Measurements from ENCODE around the gene BCR. TPM values are rescaled to one million over a fixed set of nuclear protein-coding genes. Genes with fewer than 3 reads are reported as not detected.
"Not testable (repeated sequence)": the region's sequence is repeated elsewhere in the genome, so short reads cannot be mapped to it uniquely, and the experiment has no call there.

Gene BCR
- total RNA-seq, 1 experiment from 2014 or later = 10.2 TPM

DNA sequence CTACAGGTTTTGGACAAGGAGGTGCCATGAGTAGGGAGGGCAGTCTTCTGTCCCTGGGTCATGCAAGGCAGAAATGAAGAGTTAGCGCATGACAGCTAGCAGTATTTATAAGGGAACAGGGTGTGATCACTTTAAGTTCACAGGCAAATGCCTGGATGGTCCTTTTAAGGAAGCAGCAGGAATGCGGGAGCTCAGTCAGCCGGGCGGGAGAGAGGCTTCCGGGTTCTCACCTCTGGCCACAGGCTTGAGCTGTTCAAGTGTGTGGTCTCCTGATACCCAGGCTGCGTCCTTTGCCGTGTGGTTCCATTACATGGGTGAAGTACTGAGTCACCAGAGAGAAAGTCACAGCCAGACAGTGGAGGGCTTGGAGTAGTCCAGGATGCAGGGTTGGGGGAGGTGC is 105.4 kb downstream of the BCR start:
- DNase-seq (ENCODE audit: low read depth) = peak; percentile 14

DNA sequence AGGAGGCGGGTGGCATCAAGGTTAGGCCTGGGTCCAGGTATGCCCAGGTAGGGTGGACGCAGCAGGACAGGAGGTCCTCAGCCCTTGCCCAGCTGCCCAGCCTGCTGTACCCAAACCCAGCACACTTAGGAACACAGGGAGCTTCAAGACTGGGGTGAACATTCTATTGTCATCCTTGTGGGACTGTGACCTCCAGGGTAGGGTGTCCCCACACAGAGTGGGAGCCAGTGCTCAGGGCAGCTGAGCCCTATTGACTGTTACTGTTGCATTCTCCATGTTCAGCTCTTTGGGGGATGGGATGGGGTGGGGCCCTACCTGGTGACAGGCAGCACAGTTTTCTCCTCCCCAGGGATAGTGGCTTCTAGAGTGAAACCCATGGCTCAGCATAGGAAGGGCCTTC is 106.0 kb downstream of the BCR start:
- DNase-seq (ENCODE audit: low read depth) = no peak

DNA sequence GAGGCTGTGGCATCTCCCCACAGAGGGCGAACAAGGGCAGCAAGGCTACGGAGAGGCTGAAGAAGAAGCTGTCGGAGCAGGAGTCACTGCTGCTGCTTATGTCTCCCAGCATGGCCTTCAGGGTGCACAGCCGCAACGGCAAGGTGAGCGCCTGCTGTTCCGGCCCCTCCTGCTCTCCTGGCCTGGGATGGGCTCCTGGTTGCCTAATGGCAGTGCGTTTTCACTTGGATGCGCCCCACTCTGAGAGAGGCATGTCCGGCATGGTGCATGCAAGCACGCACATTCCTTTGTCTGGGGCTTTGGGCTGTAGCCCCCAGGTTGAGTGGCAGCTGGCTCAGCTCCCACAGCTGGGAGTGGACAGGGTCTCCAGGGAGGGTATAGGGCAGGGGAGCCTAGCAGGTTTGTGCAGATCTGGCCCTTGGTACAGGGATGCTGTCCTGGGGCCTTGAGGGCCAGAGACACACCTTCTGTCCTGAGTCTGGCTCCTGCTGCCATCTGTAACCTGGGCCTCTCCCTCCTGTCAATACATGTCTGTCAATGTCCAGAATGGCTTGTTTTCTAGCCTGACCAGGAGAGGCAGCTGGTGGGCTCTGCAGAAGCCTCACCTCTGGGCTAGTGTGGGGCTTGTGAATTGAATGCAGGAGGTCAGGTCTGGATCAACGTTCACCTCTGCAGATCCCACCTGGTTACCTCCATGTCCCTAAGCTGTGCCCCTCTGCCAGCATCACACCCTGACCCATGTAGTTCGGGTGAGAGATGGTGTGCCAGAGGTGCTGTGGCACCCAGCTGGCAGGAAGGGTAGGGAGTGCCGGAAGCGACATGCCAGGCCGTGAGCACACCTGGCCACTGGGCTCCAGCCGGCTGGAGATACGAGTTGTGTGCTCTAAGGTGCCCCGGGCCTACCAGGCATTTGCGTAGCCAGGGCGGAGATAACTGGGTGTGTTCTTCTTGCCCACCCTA is 107.1 kb downstream of the BCR start:
- no peak for DNase-seq (ENCODE audit: low read depth)

DNA sequence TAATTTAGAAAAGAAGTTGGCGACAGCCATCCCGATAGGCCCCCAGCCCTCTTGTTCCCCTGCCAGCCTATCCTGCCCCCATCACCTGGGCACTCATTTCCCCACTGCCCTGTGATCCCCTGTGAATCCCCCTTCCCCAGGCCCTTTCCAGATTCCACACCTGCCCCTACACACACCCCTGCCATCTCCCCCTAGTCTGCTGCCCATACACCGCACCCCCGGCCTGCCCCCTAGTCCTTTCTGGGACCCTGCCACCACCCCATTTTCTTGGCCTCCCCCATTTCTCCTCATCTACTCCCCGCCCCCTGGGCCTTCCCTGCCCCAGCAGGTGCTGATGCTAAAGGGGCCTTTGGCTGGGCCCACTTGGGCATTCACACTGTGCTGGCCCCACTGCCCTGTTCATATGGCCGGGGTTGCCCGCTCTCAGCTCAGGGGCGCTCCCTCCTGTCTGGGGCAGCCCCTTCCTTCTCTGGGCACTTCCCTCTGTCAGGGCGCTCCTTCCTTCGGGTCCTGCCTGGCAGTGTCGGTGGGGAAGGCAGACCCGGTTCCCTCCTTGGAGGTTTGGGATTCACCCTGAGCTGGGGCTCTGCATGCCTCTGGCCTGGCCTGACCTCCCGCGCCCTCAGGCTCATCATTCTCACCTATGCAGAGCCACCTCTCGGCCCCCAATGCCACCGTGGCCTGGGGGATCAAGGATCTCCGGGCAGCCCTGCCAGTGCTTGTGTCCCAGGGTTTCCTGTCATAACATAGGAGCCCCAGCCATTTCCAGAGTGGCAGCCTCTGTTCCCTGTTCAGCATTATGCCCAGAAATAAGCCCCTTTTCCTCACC is 108.2 kb downstream of the BCR start:
- DNase-seq (ENCODE audit: low read depth) = no peak

DNA sequence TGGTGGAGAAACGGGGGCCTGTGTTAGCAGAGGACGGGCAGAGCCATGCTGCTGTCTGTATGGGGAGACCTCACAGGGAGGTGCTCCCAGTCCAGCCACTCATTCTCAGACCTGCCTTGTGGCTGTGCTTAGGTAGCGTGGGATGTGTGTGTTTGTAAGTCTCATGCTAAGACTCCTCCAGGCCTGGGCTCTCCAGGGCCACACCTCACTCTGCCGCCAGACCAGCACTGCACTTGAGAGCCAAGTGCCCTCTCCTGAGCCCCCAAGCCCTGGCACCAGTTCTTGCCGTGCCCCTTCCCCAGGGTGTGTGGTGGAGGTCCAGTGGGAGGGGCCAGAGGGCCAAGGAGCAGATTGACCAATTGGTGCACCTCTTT is 108.8 kb downstream of the BCR start:
- DNase-seq (ENCODE audit: low read depth) = no peak

DNA sequence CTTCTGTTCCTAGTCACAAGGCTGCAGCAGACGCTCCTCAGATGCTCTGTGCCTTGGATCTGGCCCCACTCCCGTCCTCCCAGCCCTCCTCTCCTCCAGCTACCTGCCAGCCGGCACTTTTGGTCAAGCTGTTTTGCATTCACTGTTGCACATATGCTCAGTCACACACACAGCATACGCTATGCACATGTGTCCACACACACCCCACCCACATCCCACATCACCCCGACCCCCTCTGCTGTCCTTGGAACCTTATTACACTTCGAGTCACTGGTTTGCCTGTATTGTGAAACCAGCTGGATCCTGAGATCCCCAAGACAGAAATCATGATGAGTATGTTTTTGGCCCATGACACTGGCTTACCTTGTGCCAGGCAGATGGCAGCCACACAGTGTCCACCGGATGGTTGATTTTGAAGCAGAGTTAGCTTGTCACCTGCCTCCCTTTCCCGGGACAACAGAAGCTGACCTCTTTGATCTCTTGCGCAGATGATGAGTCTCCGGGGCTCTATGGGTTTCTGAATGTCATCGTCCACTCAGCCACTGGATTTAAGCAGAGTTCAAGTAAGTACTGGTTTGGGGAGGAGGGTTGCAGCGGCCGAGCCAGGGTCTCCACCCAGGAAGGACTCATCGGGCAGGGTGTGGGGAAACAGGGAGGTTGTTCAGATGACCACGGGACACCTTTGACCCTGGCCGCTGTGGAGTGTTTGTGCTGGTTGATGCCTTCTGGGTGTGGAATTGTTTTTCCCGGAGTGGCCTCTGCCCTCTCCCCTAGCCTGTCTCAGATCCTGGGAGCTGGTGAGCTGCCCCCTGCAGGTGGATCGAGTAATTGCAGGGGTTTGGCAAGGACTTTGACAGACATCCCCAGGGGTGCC is 109.8 kb downstream of the BCR start:
- peak; percentile 52 for DNase-seq (ENCODE audit: low read depth)

DNA sequence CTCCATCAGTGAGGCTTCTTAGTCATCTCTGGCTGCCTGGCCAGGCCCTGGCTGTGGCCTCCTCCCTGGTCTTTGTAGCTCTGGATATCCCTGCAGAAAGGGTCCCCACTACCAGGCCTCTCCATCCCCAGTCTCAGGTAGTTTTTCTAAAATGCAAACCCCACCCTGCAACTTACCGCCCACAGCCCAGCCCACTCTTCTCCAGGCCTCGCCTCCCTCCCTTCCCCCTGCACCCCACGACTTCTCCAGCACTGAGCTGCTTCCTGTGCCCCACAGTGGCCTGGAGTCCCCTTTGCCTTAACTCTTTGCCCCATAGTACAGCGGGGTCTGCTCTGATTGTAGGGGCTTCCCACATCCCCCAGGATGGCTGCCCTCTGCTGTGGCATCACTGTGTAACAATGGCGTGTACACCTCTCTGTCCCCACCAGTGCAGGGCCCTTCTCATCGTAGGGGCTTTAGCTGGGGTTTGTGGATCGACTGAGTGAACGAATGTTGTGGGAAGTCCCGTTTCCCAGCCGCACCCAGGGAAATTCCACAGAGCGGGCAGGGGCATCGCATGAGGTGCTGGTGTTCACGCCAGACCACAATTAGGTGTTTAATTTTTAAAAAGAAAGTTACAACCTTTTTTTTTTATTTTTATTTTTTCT is 111.6 kb downstream of the BCR start:
- DNase-seq (ENCODE audit: low read depth) = no peak

DNA sequence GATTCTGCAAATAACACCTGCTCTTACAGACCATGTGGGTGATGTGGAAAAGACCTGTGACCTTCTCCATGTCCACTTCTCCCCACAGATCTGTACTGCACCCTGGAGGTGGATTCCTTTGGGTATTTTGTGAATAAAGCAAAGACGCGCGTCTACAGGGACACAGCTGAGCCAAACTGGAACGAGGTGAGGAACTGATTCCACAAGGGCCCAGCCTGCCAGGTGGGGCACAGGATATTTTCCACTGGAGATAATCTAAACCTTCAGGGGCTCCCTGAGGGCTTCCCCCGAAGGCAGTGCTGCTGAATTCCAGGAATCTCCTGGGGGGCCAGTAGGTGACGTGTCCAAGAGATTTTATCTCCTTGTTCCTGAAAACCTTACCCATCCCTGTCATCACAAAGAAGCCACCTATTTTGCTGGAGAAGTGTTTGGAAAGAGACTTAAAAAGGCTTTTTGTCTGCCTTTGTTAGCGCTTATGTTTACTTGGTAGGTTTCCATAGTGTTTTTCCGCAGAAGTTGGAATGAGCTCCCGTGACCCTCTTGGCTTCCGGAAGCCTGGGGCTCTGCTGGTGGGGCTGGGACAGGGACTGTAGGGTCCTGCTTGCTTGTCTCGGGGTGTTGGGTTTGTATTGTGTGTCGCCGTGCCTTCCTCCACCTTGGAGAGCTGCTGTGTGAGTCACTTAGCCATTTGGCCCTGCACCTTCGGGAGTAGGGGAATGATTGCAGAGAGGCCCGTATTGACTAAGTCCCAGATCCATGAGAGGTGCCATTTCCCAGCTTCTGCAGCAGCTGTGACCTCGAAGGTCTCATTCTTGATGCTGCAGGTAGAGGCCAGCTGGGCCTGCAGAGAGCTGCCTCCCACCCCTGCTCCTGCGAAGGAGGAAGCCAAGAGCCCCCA is 112.4 kb downstream of the BCR start:
- DNase-seq (ENCODE audit: low read depth) = no peak

DNA sequence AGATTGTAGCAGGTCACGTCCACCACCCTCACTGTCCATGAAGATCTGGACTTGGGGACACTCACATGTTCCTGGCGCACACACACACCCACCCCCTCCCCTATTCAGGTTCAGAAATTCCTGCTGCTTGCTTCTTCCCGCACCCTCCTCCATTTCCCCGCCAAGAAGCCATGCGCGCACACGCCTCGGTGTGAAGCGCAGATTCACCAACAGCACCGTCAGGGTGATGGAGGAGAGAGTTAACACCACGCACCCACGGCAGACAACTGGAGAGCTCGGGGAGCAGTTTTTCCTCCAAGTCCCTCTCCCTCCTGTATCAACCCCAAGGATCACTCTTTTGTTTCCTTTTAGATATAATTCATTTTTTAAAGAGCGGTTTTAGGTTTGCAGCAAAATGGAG is 113.4 kb downstream of the BCR start:
- no peak for DNase-seq (ENCODE audit: low read depth)

DNA sequence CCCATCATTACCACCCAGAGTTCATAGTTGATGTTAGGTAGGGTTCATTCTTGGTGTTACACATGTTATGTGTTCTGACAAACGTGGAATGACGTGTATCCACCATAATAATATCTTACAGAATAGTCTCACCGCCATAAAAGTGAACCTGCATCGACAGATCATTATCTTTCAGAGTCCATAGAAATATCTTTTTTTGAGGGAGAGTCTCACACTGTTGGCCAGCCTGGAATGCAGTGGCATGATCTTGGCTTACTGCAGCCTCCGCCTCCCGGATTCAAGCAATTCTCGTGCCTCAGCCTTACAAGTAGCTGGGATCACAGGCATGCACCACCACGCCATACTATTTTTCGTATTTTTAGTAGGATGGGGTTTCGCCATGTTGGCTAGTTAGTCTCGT is 113.9 kb downstream of the BCR start:
- no peak for DNase-seq (ENCODE audit: low read depth)

DNA sequence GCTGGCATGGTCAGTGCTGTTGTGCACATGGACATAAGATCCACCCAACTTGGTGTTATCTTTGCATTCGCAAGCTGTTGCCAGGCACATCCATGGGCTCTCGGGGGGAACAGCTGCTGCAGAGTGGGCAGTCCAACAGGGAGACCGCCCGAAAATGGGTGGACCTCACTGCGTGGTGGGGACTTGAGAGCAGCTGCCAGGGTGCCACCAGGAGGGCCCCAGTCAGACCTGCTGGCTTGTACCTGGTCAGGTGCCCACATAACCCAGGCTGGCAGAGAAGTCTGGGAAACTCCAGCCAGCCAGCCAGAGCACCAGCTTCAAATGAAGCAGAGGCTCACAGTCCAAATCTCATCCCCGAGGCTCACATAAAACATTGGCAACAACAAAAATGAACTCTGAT is 120.2 kb downstream of the BCR start:
- no peak for DNase-seq (ENCODE audit: low read depth)

DNA sequence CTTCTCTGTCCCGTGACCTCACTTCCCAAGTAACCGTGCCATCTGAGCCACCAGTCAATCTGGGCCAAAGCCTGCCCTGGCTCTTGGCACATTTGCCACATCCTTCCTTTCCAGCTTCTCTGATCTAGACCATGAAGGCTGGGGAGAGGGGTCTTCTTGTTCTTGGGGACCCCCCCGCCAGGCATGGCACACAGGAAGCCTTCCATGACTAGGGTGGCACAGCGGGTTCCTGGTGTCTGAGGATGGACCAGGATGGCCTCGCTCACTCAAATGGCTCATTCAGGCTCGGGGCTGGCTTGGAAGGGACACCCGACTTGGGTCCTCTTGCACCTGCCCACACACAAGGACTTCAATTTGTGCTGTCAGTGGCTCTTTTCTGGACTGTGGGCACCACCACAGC is 121.3 kb downstream of the BCR start:
- no peak for DNase-seq (ENCODE audit: low read depth)

DNA sequence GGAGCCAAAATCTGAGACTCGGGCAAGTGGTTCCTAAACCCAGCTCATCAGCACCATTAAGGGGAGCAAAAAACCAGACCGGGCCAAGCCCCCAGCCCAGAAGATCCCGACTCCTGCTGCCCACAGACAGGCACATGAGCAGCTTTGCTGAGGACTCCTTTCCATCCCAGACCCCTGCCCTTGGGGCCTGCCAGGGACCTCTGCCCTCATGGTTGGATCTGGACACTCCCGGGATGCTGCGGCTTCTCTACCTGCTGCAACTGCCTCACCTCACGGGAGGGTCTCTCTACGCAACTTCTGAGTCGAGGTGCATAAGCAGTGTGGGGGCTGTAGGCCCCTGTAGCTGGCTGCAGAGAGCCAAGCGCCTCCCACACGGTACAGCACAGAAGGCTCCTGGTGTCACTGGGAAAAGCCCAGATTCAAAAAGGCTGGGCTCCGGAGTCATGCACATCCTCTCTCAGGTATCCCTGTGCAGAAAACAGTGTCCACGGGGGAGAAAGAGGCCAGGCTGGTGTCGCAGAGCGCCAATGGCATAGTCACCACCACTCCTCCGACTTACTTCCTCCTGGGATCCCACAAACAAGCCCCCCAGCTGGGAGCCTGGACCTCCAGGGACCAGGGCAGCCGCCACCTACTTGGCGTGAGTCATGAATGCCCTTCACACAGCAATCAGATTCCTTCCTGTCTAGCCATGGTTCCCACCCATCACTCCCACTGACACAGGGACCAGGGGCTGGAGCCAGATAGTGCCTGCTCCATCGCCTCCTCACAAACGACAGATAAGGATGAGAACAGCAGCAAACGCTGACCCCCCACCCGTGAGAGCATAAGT is 122.1 kb downstream of the BCR start:
- DNase-seq (ENCODE audit: low read depth) = no peak

DNA sequence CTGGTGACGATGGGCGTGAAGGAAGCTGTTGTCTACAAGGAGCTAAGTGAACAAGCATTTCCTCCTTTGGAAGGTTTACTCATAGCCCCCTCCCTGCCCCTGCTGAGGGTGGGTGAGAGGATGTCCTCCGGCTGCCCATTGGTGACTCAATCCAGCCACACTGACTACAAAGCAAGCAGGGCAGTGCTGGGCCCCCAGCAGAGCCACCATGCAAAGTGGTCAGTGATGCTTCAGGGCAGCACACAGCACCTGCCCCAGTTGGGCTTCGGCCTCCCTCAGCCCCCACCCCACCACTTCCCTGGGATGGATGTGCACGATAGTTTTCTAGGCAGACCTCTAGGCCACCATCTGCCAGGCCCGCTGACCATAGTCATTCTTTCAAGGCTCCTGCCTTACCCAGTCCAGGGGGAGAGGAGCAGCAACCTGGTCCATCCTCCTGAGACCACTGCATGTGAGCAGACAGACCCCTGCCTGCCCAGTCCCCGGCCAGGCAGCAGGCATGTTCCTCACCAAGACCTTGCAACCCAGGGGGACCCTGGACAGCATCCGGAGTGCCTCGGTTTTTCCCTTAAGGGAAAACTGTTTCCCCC is 125.1 kb downstream of the BCR start:
- DNase-seq (ENCODE audit: low read depth) = peak; percentile 48

DNA sequence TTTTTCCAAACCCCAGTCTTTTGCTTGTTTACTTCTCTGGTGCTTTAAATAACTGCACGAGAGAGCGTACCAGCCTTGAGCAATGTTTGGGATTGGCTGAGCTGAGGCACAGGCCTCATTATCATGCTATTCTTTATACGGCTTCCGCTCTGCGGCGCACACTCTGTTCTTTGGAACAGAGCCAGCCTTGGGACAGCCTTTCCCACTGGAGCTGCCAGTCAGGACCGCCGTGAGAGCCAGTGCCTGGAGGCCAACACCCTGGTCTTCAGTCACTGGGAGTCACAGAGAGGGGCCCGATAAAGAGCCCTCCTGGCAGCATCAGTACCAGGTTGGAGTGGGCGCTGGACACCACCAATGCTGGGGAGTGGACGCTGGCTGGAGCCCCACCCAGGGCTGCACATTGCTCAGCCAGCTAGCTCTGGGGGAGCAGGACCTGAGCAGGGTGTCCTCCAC is 125.6 kb downstream of the BCR start:
- DNase-seq (ENCODE audit: low read depth) = peak; percentile 71

DNA sequence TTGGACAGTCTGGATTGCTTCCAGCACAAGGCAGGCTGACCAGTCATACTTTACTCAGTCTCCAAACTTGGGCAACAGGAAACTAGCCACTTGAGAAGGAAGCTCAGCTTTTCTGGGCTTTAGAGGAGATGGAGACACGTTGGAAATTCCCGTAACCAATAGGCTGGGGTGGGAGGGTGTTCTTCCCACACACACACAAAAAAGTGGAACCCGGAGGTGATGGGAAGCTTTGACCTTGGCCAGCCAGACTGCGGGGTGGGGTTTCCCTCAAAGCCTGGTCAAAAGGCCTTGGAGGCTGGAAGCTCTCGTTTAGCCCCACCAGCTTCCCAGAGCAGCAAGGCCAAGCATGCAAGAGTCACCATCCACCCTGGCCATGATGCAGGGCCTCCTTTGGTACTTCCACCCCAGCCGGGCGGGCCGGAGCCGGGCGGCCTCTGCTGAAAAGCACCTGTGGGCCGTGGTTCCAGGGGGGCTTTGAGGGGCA is 126.2 kb downstream of the BCR start:
- peak; percentile 31 for DNase-seq (ENCODE audit: low read depth)

DNA sequence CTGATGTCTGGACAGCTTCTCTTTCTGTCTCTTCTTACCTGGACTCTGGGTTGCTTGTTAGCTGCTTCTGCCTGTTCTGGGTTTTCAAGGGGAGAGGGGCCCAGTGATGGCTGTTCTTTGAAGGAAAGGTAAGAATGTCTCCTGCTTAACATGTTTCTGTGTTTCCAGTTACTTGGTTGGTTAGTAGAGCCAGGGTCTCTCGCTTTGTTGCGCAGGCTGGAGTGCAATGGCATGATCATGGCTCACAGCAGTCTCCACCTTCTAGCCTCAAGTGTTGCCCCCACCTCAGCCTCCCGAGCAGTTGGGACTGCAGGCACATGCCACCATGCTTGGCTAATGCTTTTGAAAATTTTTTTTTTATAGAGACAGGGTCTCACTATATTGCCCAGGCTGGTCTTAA is 126.6 kb downstream of the BCR start:
- DNase-seq (ENCODE audit: low read depth) = no peak

DNA sequence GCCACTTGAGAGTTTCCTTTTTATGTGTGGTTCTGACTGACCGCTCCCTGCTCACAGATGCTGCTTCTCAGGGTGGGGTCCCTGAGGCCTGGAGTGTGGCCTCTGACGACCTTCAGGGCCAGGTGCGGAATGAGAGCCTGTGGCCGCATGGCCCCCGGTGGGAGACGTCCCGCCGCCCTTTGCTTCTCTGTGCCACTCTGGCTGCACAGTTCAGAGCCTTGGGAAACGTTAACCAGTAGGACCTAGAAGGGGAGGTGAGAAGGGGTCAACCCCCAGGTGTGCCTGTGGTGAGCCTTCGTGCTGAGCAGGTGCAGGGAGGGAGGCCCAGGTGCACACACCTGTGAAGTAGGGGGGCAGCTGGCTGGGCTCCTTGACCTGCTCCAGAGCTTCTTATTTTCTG is 127.2 kb downstream of the BCR start:
- DNase-seq (ENCODE audit: low read depth) = not testable (repeated sequence)

DNA sequence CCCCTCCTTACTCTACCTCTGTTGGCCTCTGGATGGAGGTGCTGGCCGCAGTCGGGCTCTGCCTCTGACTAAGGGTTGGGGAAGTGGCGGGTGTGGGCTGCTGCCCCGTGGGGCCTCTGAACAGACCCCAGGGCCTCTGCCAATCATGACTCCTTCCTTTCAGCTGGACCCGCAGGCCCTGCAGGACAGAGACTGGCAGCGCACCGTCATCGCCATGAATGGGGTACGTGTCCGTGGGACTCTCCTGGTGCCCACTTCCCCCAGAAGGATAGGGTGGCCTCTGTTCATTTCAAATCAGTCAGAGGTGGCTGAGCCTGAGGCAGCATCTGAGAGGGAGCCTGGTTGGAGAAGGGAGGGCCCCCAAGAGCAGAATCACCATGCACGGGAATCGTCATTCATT is 129.0 kb downstream of the BCR start:
- DNase-seq (ENCODE audit: low read depth) = not testable (repeated sequence)
